ES-I3 (cell line): Measurements from ENCODE around the gene KIAA0825.

Experiments used
- H3K36me3 ChIP-seq: 2 replicates; pipeline ENCODE4 v1.6.1; 2013; ENCODE audit warnings: mild to moderate bottlenecking, low read length, control low read depth, moderate library complexity; ENCODE audit not compliant: insufficient read depth
- H3K4me1 ChIP-seq: 2 replicates; pipeline ENCODE4 v1.6.1; 2013; ENCODE audit warnings: mild to moderate bottlenecking, control low read depth, low read length; ENCODE audit not compliant: insufficient read depth
- H3K9ac ChIP-seq: 2 replicates; pipeline ENCODE4 v1.6.1; 2013; ENCODE audit warnings: low read depth, mild to moderate bottlenecking, low read length, moderate library complexity
- H3K9me3 ChIP-seq: 2 replicates; pipeline ENCODE4 v1.6.1; 2013; ENCODE audit warnings: mild to moderate bottlenecking, low read length, moderate library complexity; ENCODE audit not compliant: control insufficient read depth, insufficient read depth

KIAA0825 gene

GRCh38 chr5:94249430-94249829 is 369.0 kb downstream of the KIAA0825 start:
- no peak overlapping the region for H3K9ac ChIP-seq
- no peaks in the 10 kb centered on the region for H3K9me3 ChIP-seq
- no peaks in the 10 kb centered on the region for H3K4me1 ChIP-seq
- no peaks in the 10 kb centered on the region for H3K36me3 ChIP-seq

- H3K9ac ChIP-seq, result no peak overlapping the region
- H3K9me3 ChIP-seq, result no peaks in the 10 kb centered on the region
- H3K36me3 ChIP-seq, result no peaks in the 10 kb centered on the region
- no peaks in the 10 kb centered on the region for H3K4me1 ChIP-seq
Observed at GRCh38 chr5:94248175-94248875, 370.1 kb downstream of the KIAA0825 start.

GRCh38 chr5:94245608-94246007 is 372.8 kb downstream of the KIAA0825 start:
- Histone ChIP-seq H3K9me3 (no peaks in the 10 kb centered on the region), H3K4me1 (no peaks in the 10 kb centered on the region; the same call in 1 of the 2 replicates), H3K36me3 (no peaks in the 10 kb centered on the region), H3K9ac (no peak overlapping the region)

GRCh38 chr5:94244921-94245320 is 373.5 kb downstream of the KIAA0825 start:
- no peaks in the 10 kb centered on the region; the same call in 1 of the 2 replicates for H3K4me1 ChIP-seq
- no peaks in the 10 kb centered on the region for H3K36me3 ChIP-seq
- no peaks in the 10 kb centered on the region for H3K9me3 ChIP-seq
- no peak overlapping the region for H3K9ac ChIP-seq

- Histone ChIP-seq H3K4me1 (no peaks in the 10 kb centered on the region; the same call in 1 of the 2 replicates), H3K36me3 (no peaks in the 10 kb centered on the region), H3K9ac (no peak overlapping the region), H3K9me3 (no peaks in the 10 kb centered on the region)
Observed at GRCh38 chr5:94243612-94244011, 374.8 kb downstream of the KIAA0825 start.

GRCh38 chr5:94240993-94241651 is 377.3 kb downstream of the KIAA0825 start:
- H3K4me1 ChIP-seq, result no peaks in the 10 kb centered on the region; the same call in 1 of the 2 replicates
- peaks cover 2% of the 10 kb centered on the region; the same call in 1 of the 2 replicates for H3K36me3 ChIP-seq
- H3K9ac ChIP-seq, result no peak overlapping the region
- no peaks in the 10 kb centered on the region; the same call in 1 of the 2 replicates for H3K9me3 ChIP-seq

- Histone ChIP-seq H3K36me3 (peaks cover 6% of the 10 kb centered on the region; the same call in 1 of the 2 replicates), H3K9ac (no peak overlapping the region), H3K4me1 (no peaks in the 10 kb centered on the region; the same call in 1 of the 2 replicates)
Observed at GRCh38 chr5:94240596-94240992, 377.8 kb downstream of the KIAA0825 start.

GRCh38 chr5:94240134-94240533 is 378.3 kb downstream of the KIAA0825 start:
- Histone ChIP-seq H3K4me1 (no peaks in the 10 kb centered on the region; the same call in 1 of the 2 replicates), H3K9ac (no peak overlapping the region), H3K36me3 (peaks cover 10% of the 10 kb centered on the region; the same call in 1 of the 2 replicates), H3K9me3 (peaks cover 2% of the 10 kb centered on the region; the same call in 1 of the 2 replicates)

More at GRCh38 chr5:94240596-94240992, 377.8 kb downstream of the KIAA0825 start:
- H3K9me3 ChIP-seq, result no peaks in the 10 kb centered on the region; the same call in 1 of the 2 replicates

GRCh38 chr5:94239266-94239665 is 379.1 kb downstream of the KIAA0825 start:
- H3K9me3 ChIP-seq, result peaks cover 3% of the 10 kb centered on the region; the same call in 1 of the 2 replicates
- no peaks in the 10 kb centered on the region; the same call in 1 of the 2 replicates for H3K4me1 ChIP-seq
- H3K9ac ChIP-seq, result no peak overlapping the region
- H3K36me3 ChIP-seq, result peaks cover 13% of the 10 kb centered on the region; the same call in 1 of the 2 replicates

GRCh38 chr5:94234987-94235386 is 383.4 kb downstream of the KIAA0825 start:
- Histone ChIP-seq H3K9me3 (peaks cover 3% of the 10 kb centered on the region; the same call in 1 of the 2 replicates), H3K4me1 (no peaks in the 10 kb centered on the region), H3K36me3 (peaks cover 13% of the 10 kb centered on the region; the same call in 1 of the 2 replicates), H3K9ac (no peak overlapping the region)

- Histone ChIP-seq H3K9me3 (no peaks in the 10 kb centered on the region; the same call in 1 of the 2 replicates), H3K36me3 (no peaks in the 10 kb centered on the region; the same call in 1 of the 2 replicates), H3K9ac (no peak overlapping the region), H3K4me1 (no peaks in the 10 kb centered on the region)
Observed at GRCh38 chr5:94228791-94229190, 389.6 kb downstream of the KIAA0825 start.

- Histone ChIP-seq H3K4me1 (no peaks in the 10 kb centered on the region), H3K9ac (no peak overlapping the region), H3K9me3 (no peaks in the 10 kb centered on the region), H3K36me3 (no peaks in the 10 kb centered on the region)
Observed at GRCh38 chr5:94223235-94223634, 395.2 kb downstream of the KIAA0825 start.

GRCh38 chr5:94218374-94218773 is 400.0 kb downstream of the KIAA0825 start:
- Histone ChIP-seq H3K9me3 (no peaks in the 10 kb centered on the region), H3K9ac (no peak overlapping the region), H3K36me3 (no peaks in the 10 kb centered on the region), H3K4me1 (no peaks in the 10 kb centered on the region)

GRCh38 chr5:94217745-94218144 is 400.7 kb downstream of the KIAA0825 start:
- H3K9me3 ChIP-seq, result no peaks in the 10 kb centered on the region
- H3K36me3 ChIP-seq, result no peaks in the 10 kb centered on the region
- H3K4me1 ChIP-seq, result no peaks in the 10 kb centered on the region
- no peak overlapping the region for H3K9ac ChIP-seq
